Upper lobe of left lung (tissue), 6 donors: ENCODE data around the gene CYB561D1. TPM values are rescaled to one million over a fixed set of nuclear protein-coding genes. Genes with fewer than 3 reads are reported as not detected.

Source experiments
- ATAC-seq, 2 donors: fragments of 200-7000 bp; cut with Tn5 transposase; one replicate each; pipeline ENCODE4 v1.9.1; 2022; ENCODE audit warnings: mild to moderate bottlenecking in 2 of 2, moderate library complexity in 2 of 2; ENCODE audit not compliant: low FRiP score in 2 of 2
- DNase-seq, 2 donors: peaks; one replicate each; pipeline ENCODE4 v3.0.0-alpha.2; 2019 to 2020
- H3K27ac ChIP-seq, 4 donors: fragments of 200-600 bp; sonication (generic); one replicate each; pipeline ENCODE4 v1.5.1; 2016 to 2019
- H3K27me3 ChIP-seq, 4 donors: fragments of 200-600 bp; sonication (generic); one replicate each; pipeline ENCODE4 v1.5.1; 2017 to 2019
- H3K36me3 ChIP-seq, 4 donors: fragments of 200-600 bp; sonication (generic); one replicate each; pipeline ENCODE4 v1.5.1; 2016 to 2019
- H3K4me1 ChIP-seq, 4 donors: fragments of 200-600 bp; sonication (generic); one replicate each; pipeline ENCODE4 v1.5.1; 2018 to 2019
- H3K4me3 ChIP-seq, 4 donors: fragments of 200-600 bp; sonication (generic); one replicate each; pipeline ENCODE4 v1.5.1; 2017 to 2019; ENCODE audit warnings: mild to moderate bottlenecking in 2 of 4, moderate library complexity in 1 of 4
- H3K9me3 ChIP-seq, 4 donors: fragments of 200-600 bp; sonication (generic); one replicate each; pipeline ENCODE4 v1.5.1; 2018 to 2019
- CTCF ChIP-seq, 6 experiments: fragments of 450-650 bp in 4 of 6; fragments of 200-600 bp in 2 of 6; sonication (generic) in 2 of 6; IDR thresholded peaks; one replicate each; pipeline ENCODE4 v1.5.1; 2016 to 2019; ENCODE audit warnings: antibody characterized with exemption in 6 of 6
- EP300 ChIP-seq, 4 donors: sonication (generic); formaldehyde crosslinking; IDR thresholded peaks; one replicate each; pipeline ENCODE4 v1.5.1; 2017; ENCODE audit warnings: antibody characterized with exemption in 4 of 4, control low read depth in 2 of 4
- POLR2A ChIP-seq, 4 donors: fragments of 450-650 bp; IDR thresholded peaks; one replicate each; pipeline ENCODE4 v1.5.1; 2016 to 2017; ENCODE audit warnings: antibody characterized with exemption in 4 of 4, mild to moderate bottlenecking in 2 of 4
- POLR2AphosphoS5 ChIP-seq, 2 donors: sonication (generic); formaldehyde crosslinking; IDR thresholded peaks; one replicate each; pipeline ENCODE4 v1.5.1; 2017; ENCODE audit warnings: antibody characterized with exemption in 2 of 2
- WGBS, 2 donors: methylation state at CpG; one replicate each; pipeline ENCODE4 v1.1.5; 2017 to 2018; 5-methylcytosine and 5-hydroxymethylcytosine counted together
- total RNA-seq, 6 donors: library from RNA; depleted of rRNA in 4 of 6; stranded (reverse); fragments of >200 nt in 4 of 6; gene quantifications; one replicate each; pipeline versions ENCODE4 v1.1.0 to v1.2.1, GENCODE V29; 2016 to 2021
- donor health status: DM: no; HTN: no; CAD: no; lungs with moderate emphysema.
- donor health status: DM: no; HTN: yes; CAD: no; lungs with severe emphysema.

CYB561D1 gene
- total RNA-seq, 6 donors from 2014 or later, result 4.2 to 16.4 (median 9.9) TPM

DNA sequence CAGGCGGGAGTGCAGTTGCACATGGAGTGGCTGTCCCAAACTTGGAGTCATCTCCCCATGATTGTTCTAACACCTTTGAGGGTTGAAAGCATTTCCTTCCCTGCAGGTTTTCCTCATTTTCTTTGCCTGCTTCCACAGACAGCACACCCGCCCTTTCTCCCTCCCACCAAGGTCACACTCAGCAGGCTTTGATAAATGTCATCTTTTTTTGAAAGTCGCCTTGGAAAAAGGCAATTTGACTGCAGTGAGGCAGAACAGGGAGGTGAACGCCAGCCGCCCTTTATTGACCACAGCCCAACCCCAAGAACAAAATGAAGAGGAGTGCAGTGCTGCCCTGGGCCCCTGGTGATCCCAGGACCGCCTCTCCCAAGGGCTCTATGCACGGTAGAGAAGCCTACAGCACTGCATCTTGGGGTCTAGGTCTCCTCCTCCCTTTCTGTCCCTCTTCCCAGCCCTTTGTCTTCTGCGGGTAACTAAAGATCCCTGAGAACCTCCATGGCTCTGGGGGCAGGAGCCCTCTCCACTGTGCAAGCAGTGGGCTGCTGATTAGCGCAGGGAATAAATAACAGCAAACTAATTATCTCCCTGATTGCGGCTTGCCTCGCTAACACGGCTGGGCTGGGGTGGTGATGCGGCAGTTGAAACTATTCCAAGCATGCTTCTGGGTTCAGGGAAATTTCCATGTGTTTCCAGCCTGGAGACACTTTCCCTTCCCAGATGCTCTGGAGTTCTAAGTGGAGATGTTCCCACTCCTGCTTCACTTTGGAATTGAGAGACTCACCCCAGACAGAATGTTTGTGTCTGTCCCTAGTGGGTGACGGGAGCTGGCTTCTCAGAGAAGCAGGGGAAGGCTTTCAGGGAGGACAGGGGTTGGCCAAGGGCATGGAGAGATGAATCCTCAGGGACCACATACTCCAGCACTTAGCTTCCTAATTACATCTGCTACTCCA is 27.4 kb downstream of the CYB561D1 start:
- ATAC-seq, result no peak
- H3K27ac ChIP-seq, result no peak overlapping the region

DNA sequence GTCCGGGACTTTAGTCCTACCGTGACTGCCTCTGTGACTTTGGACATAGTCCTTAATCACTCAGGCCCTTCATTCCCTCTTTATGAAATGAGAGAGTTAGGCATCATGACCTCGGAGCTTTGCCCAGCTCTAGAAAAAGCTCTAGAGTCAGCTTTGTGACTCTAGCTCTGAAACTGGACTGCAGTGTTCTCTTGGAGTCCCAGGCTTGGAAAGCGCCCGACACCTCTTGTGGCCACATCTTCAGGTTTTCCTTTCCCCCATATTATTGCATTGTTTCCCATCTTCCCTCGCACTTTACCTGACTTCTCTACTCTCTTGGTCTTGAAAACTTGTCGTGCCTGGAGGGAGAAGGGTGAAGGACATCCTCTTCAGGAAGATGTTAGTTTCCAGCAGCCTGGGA is 28.1 kb downstream of the CYB561D1 start:
- H3K9me3 ChIP-seq, result no peaks in the 10 kb centered on the region
- TF ChIP-seq EP300 (IDR thresholded peaks at IDR 0.05) (no peak), CTCF (IDR thresholded peaks at IDR 0.05) (no peak), POLR2AphosphoS5 (IDR thresholded peaks at IDR 0.05) (no peak), POLR2A (IDR thresholded peaks at IDR 0.05) (no peak)
- no peak for ATAC-seq
- H3K4me3 ChIP-seq, result no peak overlapping the region
- DNase-seq, result no peak
- H3K36me3 ChIP-seq, result no peaks in the 10 kb centered on the region
- H3K4me1 ChIP-seq, result no peaks in the 10 kb centered on the region
- H3K27ac ChIP-seq, result no peak overlapping the region
- H3K27me3 ChIP-seq, result no peaks in the 10 kb centered on the region
- WGBS, 2 donors, result 89 to 91% methylated on average over 7 of the region's 7 CpGs

More for the DNA sequence above, 27.4 kb downstream of the CYB561D1 start:
- H3K4me1 ChIP-seq, result no peaks in the 10 kb centered on the region
- TF ChIP-seq CTCF (IDR thresholded peaks at IDR 0.05), result no peak
- no peak for TF ChIP-seq POLR2A (IDR thresholded peaks at IDR 0.05)
- no peak for TF ChIP-seq EP300 (IDR thresholded peaks at IDR 0.05)
- TF ChIP-seq POLR2AphosphoS5 (IDR thresholded peaks at IDR 0.05), result no peak
- no peaks in the 10 kb centered on the region for H3K9me3 ChIP-seq
- no peaks in the 10 kb centered on the region for H3K27me3 ChIP-seq
- 75 to 87% methylated on average over 14 of the region's 14 CpGs for WGBS, 2 donors
- no peak overlapping the region for H3K4me3 ChIP-seq
- DNase-seq, result no peak
- H3K36me3 ChIP-seq, result no peaks in the 10 kb centered on the region

- ATAC-seq, result no peak
- 92 to 93% methylated on average over 2 of the region's 2 CpGs for WGBS, 2 donors
- no peaks in the 10 kb centered on the region for H3K36me3 ChIP-seq
Observed at GRCh38 chr1:109523706-109524105, 29.8 kb downstream of the CYB561D1 start.

GRCh38 chr1:109527098-109527811 is 33.4 kb downstream of the CYB561D1 start:
- ATAC-seq, result no peak
- no peak for TF ChIP-seq EP300 (IDR thresholded peaks at IDR 0.05)
- TF ChIP-seq POLR2AphosphoS5 (IDR thresholded peaks at IDR 0.05), result no peak
- TF ChIP-seq CTCF (IDR thresholded peaks at IDR 0.05), result no peak
- TF ChIP-seq POLR2A (IDR thresholded peaks at IDR 0.05), result no peak
- H3K9me3 ChIP-seq, result no peaks in the 10 kb centered on the region
- H3K36me3 ChIP-seq, result no peaks in the 10 kb centered on the region
- peaks cover 0 to 5% (median 4%) of the 10 kb centered on the region in 4 donors for H3K4me1 ChIP-seq
- no peaks in the 10 kb centered on the region for H3K27me3 ChIP-seq
- DNase-seq, result no peak
- 74 to 77% methylated on average over 14 of the region's 14 CpGs for WGBS, 2 donors
- H3K27ac ChIP-seq, result no peak overlapping the region
- no peak overlapping the region for H3K4me3 ChIP-seq

More at GRCh38 chr1:109523706-109524105, 29.8 kb downstream of the CYB561D1 start:
- no peak for TF ChIP-seq EP300 (IDR thresholded peaks at IDR 0.05)
- no peak for TF ChIP-seq CTCF (IDR thresholded peaks at IDR 0.05)
- no peak for TF ChIP-seq POLR2A (IDR thresholded peaks at IDR 0.05)
- no peak for TF ChIP-seq POLR2AphosphoS5 (IDR thresholded peaks at IDR 0.05)
- no peak for DNase-seq
- H3K4me3 ChIP-seq, result no peak overlapping the region
- no peaks in the 10 kb centered on the region for H3K27me3 ChIP-seq
- H3K4me1 ChIP-seq, result no peaks in the 10 kb centered on the region
- H3K27ac ChIP-seq, result no peak overlapping the region
- H3K9me3 ChIP-seq, result no peaks in the 10 kb centered on the region
